HepG2 (cell line): Measurements from ENCODE around the gene UBE2N. TPM values are rescaled to one million over a fixed set of nuclear protein-coding genes. Genes with fewer than 3 reads are reported as not detected.

Source experiments
- ATF5 ChIP-seq: sonication (generic); formaldehyde crosslinking; IDR thresholded peaks from 2 replicates; pipeline ENCODE4 v1.4.0; 2020; ENCODE audit warnings: mild to moderate bottlenecking, low read depth, missing genetic modification reagents
- NR2F1 ChIP-seq, 2 experiments: fragments of 450-650 bp in 1 of 2; formaldehyde crosslinking in 1 of 2; IDR thresholded peaks; 2 replicates each; pipeline versions ENCODE4 v1.5.0 to v1.6.1; 2016 to 2020; ENCODE audit warnings: mild to moderate bottlenecking in 1 of 2, missing compliant biosample characterization in 1 of 2, missing genetic modification reagents in 1 of 2, moderate library complexity in 1 of 2
- PREB ChIP-seq: sonication (generic); formaldehyde crosslinking; IDR thresholded peaks from 2 replicates; pipeline ENCODE4 v1.4.0; 2020; ENCODE audit warnings: missing genetic modification reagents
- SRSF9 ChIP-seq: fragments of 200-400 bp; formaldehyde crosslinking; IDR thresholded peaks from 2 replicates; pipeline ENCODE4 v1.6.1; 2018; ENCODE audit warnings: borderline replicate concordance, mild to moderate bottlenecking, low read depth, low read length; ENCODE audit not compliant: insufficient read depth, poor library complexity, severe bottlenecking
- ZBTB2 ChIP-seq: sonication (generic); formaldehyde crosslinking; IDR thresholded peaks from 2 replicates; pipeline ENCODE4 v1.8.0; 2022; ENCODE audit warnings: low read depth, missing genetic modification reagents
- ZNF275 ChIP-seq: sonication (generic); formaldehyde crosslinking; IDR thresholded peaks from 2 replicates; pipeline ENCODE4 v1.8.0; 2022; ENCODE audit warnings: missing genetic modification reagents, mild to moderate bottlenecking, inconsistent platforms, borderline replicate concordance
- ZNF414 ChIP-seq: sonication (generic); formaldehyde crosslinking; IDR thresholded peaks from 2 replicates; pipeline ENCODE4 v1.5.0; 2020; ENCODE audit warnings: missing genetic modification reagents
- ZNF546 ChIP-seq: sonication (generic); formaldehyde crosslinking; conservative IDR thresholded peaks from 2 replicates; pipeline ENCODE4 v1.8.1; 2023; ENCODE audit warnings: mild to moderate bottlenecking, missing genetic modification reagents
- ZNF598 ChIP-seq: sonication (generic); formaldehyde crosslinking; IDR thresholded peaks from 2 replicates; pipeline ENCODE4 v1.5.1; 2020; ENCODE audit warnings: mild to moderate bottlenecking, missing genetic modification reagents, borderline replicate concordance
- ZNF652 ChIP-seq: IDR thresholded peaks from 2 replicates; pipeline ENCODE4 v1.6.1; 2016; ENCODE audit warnings: low read depth, borderline replicate concordance
- polyA plus RNA-seq, 8 experiments: library from polyadenylated mRNA; depleted of rRNA in 3 of 8; stranded (reverse) in 7 of 8; unstranded in 1 of 8; fragments of >200 nt; fragmentation: Illumina TruSeq in 4 of 8; extraction: Trizol in 4 of 8; gene quantifications; 2 replicates each; pipeline versions ENCODE4 v1.2.1 to v1.2.3, GENCODE V29; 2011 to 2016; ENCODE audit warnings: low read depth in 4 of 8, missing spikeins in 1 of 8, mixed read lengths in 1 of 8; ENCODE audit not compliant: insufficient read depth in 1 of 8
- total RNA-seq, 5 experiments: library from RNA; depleted of rRNA; stranded (reverse); fragments of >200 nt; fragmentation: Illumina TruSeq; extraction: Trizol; gene quantifications; 2 replicates each; pipeline ENCODE4 v1.2.3, GENCODE V29; 2016; ENCODE audit warnings: low read depth in 1 of 5
- TF ChIP-seq, protein P1 (sequence below): sonication (generic); formaldehyde crosslinking; IDR thresholded peaks from 2 replicates; pipeline ENCODE4 v1.4.0; 2020; ENCODE audit warnings: missing genetic modification reagents
- TF ChIP-seq, protein P2 (sequence below): fragments of 450-650 bp; IDR thresholded peaks from 2 replicates; pipeline ENCODE4 v1.6.1; 2016
- TF ChIP-seq, protein P3 (sequence below): sonication (generic); formaldehyde crosslinking; IDR thresholded peaks from 2 replicates; pipeline ENCODE4 v1.4.0; 2020; ENCODE audit warnings: missing genetic modification reagents

UBE2N gene
- total and polyA plus RNA-seq, 2 of the 13 experiments (the other 11 are each of a cell fraction or from before 2014, with no cell fraction given), result 188 to 197 TPM

GRCh38 chr12:93442411-93443340 lies 929 bp upstream of the UBE2N start (continued):
- TF ChIP-seq, protein P1, sequence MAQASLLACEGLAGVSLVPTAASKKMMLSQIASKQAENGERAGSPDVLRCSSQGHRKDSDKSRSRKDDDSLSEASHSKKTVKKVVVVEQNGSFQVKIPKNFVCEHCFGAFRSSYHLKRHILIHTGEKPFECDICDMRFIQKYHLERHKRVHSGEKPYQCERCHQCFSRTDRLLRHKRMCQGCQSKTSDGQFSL (CRISPR knock-in tag), result no peak
- TF ChIP-seq PREB (no peak), NR2F1 (CRISPR knock-in tag; IDR thresholded peaks at IDR 0.05) (no peak), ZNF546 (CRISPR knock-in tag) (no peak), ZNF652 (CRISPR knock-in tag) (peak; percentile 33; the same call in 1 of the 2 replicates), ZNF414 (no peak; the same call in 1 of the 2 replicates), ZNF598 (CRISPR knock-in tag) (0 out of 2 replicates have a peak, but pooled peaks have one; percentile 14), SRSF9 (no peak), ZNF275 (CRISPR knock-in tag) (peak; percentile 21; the same call in 1 of the 2 replicates), ATF5 (CRISPR knock-in tag) (0 out of 2 replicates have a peak, but pooled peaks have one; percentile 74), ZBTB2 (CRISPR knock-in tag) (no peak)
- TF ChIP-seq, protein P2, sequence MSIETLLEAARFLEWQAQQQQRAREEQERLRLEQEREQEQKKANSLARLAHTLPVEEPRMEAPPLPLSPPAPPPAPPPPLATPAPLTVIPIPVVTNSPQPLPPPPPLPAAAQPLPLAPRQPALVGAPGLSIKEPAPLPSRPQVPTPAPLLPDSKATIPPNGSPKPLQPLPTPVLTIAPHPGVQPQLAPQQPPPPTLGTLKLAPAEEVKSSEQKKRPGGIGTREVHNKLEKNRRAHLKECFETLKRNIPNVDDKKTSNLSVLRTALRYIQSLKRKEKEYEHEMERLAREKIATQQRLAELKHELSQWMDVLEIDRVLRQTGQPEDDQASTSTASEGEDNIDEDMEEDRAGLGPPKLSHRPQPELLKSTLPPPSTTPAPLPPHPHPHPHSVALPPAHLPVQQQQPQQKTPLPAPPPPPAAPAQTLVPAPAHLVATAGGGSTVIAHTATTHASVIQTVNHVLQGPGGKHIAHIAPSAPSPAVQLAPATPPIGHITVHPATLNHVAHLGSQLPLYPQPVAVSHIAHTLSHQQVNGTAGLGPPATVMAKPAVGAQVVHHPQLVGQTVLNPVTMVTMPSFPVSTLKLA, result no peak
- TF ChIP-seq, protein P3, sequence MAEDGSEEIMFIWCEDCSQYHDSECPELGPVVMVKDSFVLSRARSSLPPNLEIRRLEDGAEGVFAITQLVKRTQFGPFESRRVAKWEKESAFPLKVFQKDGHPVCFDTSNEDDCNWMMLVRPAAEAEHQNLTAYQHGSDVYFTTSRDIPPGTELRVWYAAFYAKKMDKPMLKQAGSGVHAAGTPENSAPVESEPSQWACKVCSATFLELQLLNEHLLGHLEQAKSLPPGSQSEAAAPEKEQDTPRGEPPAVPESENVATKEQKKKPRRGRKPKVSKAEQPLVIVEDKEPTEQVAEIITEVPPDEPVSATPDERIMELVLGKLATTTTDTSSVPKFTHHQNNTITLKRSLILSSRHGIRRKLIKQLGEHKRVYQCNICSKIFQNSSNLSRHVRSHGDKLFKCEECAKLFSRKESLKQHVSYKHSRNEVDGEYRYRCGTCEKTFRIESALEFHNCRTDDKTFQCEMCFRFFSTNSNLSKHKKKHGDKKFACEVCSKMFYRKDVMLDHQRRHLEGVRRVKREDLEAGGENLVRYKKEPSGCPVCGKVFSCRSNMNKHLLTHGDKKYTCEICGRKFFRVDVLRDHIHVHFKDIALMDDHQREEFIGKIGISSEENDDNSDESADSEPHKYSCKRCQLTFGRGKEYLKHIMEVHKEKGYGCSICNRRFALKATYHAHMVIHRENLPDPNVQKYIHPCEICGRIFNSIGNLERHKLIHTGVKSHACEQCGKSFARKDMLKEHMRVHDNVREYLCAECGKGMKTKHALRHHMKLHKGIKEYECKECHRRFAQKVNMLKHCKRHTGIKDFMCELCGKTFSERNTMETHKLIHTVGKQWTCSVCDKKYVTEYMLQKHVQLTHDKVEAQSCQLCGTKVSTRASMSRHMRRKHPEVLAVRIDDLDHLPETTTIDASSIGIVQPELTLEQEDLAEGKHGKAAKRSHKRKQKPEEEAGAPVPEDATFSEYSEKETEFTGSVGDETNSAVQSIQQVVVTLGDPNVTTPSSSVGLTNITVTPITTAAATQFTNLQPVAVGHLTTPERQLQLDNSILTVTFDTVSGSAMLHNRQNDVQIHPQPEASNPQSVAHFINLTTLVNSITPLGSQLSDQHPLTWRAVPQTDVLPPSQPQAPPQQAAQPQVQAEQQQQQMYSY (CRISPR knock-in tag), result 0 out of 2 replicates have a peak, but pooled peaks have one; percentile 9
